ENCODE results near the gene CYP2U1.
"Not testable (repeated sequence)": the region's sequence is repeated elsewhere in the genome, so short reads cannot be mapped to it uniquely, and the experiment has no call there.

The CYP2U1 gene

GRCh38 chr4:107922486-107923473, 8.6 kb upstream of the CYP2U1 start:
- DNase-seq, result no peak

GRCh38 chr4:107925713-107926112, 5.6 kb upstream of the CYP2U1 start:
- DNase-seq, result not testable (repeated sequence)

- DNase-seq, result not testable (repeated sequence)
These were observed 4.5 kb upstream of the CYP2U1 start for GRCh38 chr4:107926875-107927274.

- peak; percentile 26 for DNase-seq
These were observed 499 bp downstream of the CYP2U1 start for GRCh38 chr4:107931775-107932321.

- DNase-seq, result no peak
These were observed 3.9 kb downstream of the CYP2U1 start for GRCh38 chr4:107935246-107935645.

GRCh38 chr4:107937040-107937439, 5.7 kb downstream of the CYP2U1 start:
- DNase-seq, result no peak

GRCh38 chr4:107939307-107939706, 8.0 kb downstream of the CYP2U1 start:
- no peak for DNase-seq

GRCh38 chr4:107945809-107946208, 14.5 kb downstream of the CYP2U1 start:
- DNase-seq, result no peak

- no peak for DNase-seq
These were observed 19.6 kb downstream of the CYP2U1 start for GRCh38 chr4:107950746-107951540.

- DNase-seq, result no peak
These were observed 20.2 kb downstream of the CYP2U1 start for GRCh38 chr4:107951551-107951950.

GRCh38 chr4:107956011-107956410, 24.7 kb downstream of the CYP2U1 start:
- no peak for DNase-seq

GRCh38 chr4:107966903-107967302, 35.6 kb downstream of the CYP2U1 start:
- DNase-seq, result no peak

- DNase-seq, result not testable (repeated sequence)
These were observed 36.2 kb downstream of the CYP2U1 start for GRCh38 chr4:107967519-107967918.

- DNase-seq, result not testable (repeated sequence)
These were observed 36.6 kb downstream of the CYP2U1 start for GRCh38 chr4:107967921-107968320.

GRCh38 chr4:107970063-107970798, 38.9 kb downstream of the CYP2U1 start:
- DNase-seq, result no peak

GRCh38 chr4:107972605-107973004, 41.3 kb downstream of the CYP2U1 start:
- DNase-seq, result no peak

- no peak for DNase-seq
These were observed 43.2 kb downstream of the CYP2U1 start for GRCh38 chr4:107974523-107974922.

- no peak for DNase-seq
These were observed 46.1 kb downstream of the CYP2U1 start for GRCh38 chr4:107977482-107977881.

- no peak for DNase-seq
These were observed 46.8 kb downstream of the CYP2U1 start for GRCh38 chr4:107977966-107978705.

- DNase-seq, result no peak
These were observed 47.5 kb downstream of the CYP2U1 start for GRCh38 chr4:107978716-107979451.

Measured in CD4-positive, alpha-beta T cell treated with Interleukin-12 subunit alpha and Interleukin-12 subunit beta, for 1 hour (primary cell).